NB4 (cell line): Measurements from ENCODE around the gene TACC3.

ENCODE experiments used
- CTCF ChIP-seq: IDR thresholded peaks from one replicate; pipeline ENCODE4 v1.5.1; 2012; ENCODE audit warnings: low read depth, low read length
- MAX ChIP-seq: IDR thresholded peaks from 2 replicates; pipeline ENCODE4 v1.6.1; 2011; ENCODE audit warnings: low read depth, low read length
- MYC ChIP-seq: IDR thresholded peaks from 2 replicates; pipeline ENCODE4 v1.6.1; 2011; ENCODE audit warnings: low read depth, low read length
- POLR2A ChIP-seq: IDR thresholded peaks from 2 replicates; pipeline ENCODE4 v1.6.1; 2011; ENCODE audit warnings: mild to moderate bottlenecking; ENCODE audit not compliant: insufficient read length; ENCODE audit errors: extremely low read depth

GRCh38 chr4:1739358-1739757, 18.0 kb downstream of the TACC3 start:
- TF ChIP-seq POLR2A (no peak), CTCF (no peak), MAX (no peak), MYC (no peak)
